OCI-LY3 (cell line): ENCODE measurements around the gene CRAT.
"Not testable (repeated sequence)": the region's sequence is repeated elsewhere in the genome, so short reads cannot be mapped to it uniquely, and the experiment has no call there.

ENCODE experiments used
- H2AFZ ChIP-seq: fragments of 200-600, 300-600 bp; shearing (Covaris generic); 2 replicates; pipeline ENCODE4 v1.6.0; 2014; ENCODE audit warnings: antibody characterized with exemption, low read depth, low read length
- H3K27ac ChIP-seq: fragments of 200-600, 300-600 bp; sonication (generic); 2 replicates; pipeline ENCODE4 v1.5.1; 2014; ENCODE audit warnings: mild to moderate bottlenecking, low read length, moderate library complexity, mixed read lengths
- H3K27me3 ChIP-seq: fragments of 200-600, 300-600 bp; sonication (generic); 2 replicates; pipeline ENCODE4 v1.6.1; 2014; ENCODE audit warnings: low read depth, low read length, mixed read lengths
- H3K36me3 ChIP-seq: fragments of 200-600, 300-600 bp; sonication (generic); replicated peaks from 2 replicates; pipeline ENCODE3; 2014; ENCODE audit warnings: low read depth, low read length, mixed read lengths
- H3K4me1 ChIP-seq: fragments of 300-600, 200-600 bp; sonication (generic); 2 replicates; pipeline ENCODE4 v1.6.1; 2014; ENCODE audit warnings: low read length, mixed read lengths
- H3K4me2 ChIP-seq: fragments of 200-600, 300-600 bp; sonication (generic); 2 replicates; pipeline ENCODE4 v1.6.1; 2014; ENCODE audit warnings: low read length, mixed read lengths
- H3K4me3 ChIP-seq: fragments of 300-600, 200-600 bp; sonication (generic); 2 replicates; pipeline ENCODE4 v1.5.1; 2014; ENCODE audit warnings: antibody characterized with exemption, mild to moderate bottlenecking, low read length, moderate library complexity
- H3K79me2 ChIP-seq: fragments of 300-600, 200-600 bp; shearing (Covaris generic); 2 replicates; pipeline ENCODE4 v1.6.1; 2014; ENCODE audit warnings: mild to moderate bottlenecking, low read length, mixed read lengths
- H3K9ac ChIP-seq: fragments of 300-600, 200-600 bp; shearing (Covaris generic); 2 replicates; pipeline ENCODE4 v1.6.0; 2014; ENCODE audit warnings: mild to moderate bottlenecking, low read length, moderate library complexity
- H3K9me3 ChIP-seq: fragments of 200-600, 300-600 bp; shearing (Covaris generic); 2 replicates; pipeline ENCODE4 v1.6.1; 2014; ENCODE audit warnings: low read length, mixed read lengths; ENCODE audit not compliant: insufficient read depth
- H4K20me1 ChIP-seq: fragments of 200-600, 300-600 bp; sonication (generic); 2 replicates; pipeline ENCODE4 v1.6.1; 2016; ENCODE audit warnings: low read length, mixed read lengths; ENCODE audit not compliant: insufficient read depth
- EZH2phosphoT487 ChIP-seq: fragments of 200-600 bp; shearing (Covaris generic); IDR thresholded peaks from 2 replicates; pipeline ENCODE4 v1.6.1; 2018; ENCODE audit warnings: antibody characterized with exemption, mixed run types, low read depth
- TF ChIP-seq, protein P1 (sequence below): fragments of 200-600, 300-600 bp; sonication (generic); IDR thresholded peaks from 2 replicates; pipeline ENCODE4 v1.5.1; 2014; ENCODE audit warnings: antibody characterized with exemption, low read length, low read depth

Gene CRAT

DNA sequence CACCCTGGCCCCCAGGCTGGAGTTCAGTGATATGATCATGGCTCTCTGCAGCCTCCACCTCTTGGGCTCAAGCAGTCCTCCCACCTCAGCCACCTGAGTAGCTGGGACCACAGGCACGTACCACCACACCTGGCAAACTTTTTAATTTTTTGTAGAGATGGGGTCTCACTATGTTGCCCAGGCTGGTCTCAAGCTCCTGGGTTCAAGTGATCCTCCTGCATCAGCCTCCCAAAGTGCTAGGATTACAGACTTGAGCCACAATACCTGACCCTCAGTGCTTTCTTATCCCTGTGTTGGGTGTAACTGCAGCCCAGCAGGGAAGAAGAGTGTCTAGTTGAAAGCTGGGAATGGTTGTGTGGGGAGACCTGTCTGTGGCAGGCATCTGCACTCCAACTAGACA is 11.5 kb upstream of the CRAT start:
- Histone ChIP-seq H3K27ac (no peak overlapping the region), H2AFZ (no peak overlapping the region), H3K36me3 (peaks cover 24% of the 10 kb centered on the region), H3K79me2 (peaks cover 14% of the 10 kb centered on the region), H3K4me1 (no peaks in the 10 kb centered on the region), H3K4me2 (no peak overlapping the region), H3K9ac (no peak overlapping the region), H4K20me1 (peaks cover 10% of the 10 kb centered on the region), H3K27me3 (no peaks in the 10 kb centered on the region), H3K4me3 (no peak overlapping the region), H3K9me3 (no peaks in the 10 kb centered on the region)
- TF ChIP-seq, protein P1, sequence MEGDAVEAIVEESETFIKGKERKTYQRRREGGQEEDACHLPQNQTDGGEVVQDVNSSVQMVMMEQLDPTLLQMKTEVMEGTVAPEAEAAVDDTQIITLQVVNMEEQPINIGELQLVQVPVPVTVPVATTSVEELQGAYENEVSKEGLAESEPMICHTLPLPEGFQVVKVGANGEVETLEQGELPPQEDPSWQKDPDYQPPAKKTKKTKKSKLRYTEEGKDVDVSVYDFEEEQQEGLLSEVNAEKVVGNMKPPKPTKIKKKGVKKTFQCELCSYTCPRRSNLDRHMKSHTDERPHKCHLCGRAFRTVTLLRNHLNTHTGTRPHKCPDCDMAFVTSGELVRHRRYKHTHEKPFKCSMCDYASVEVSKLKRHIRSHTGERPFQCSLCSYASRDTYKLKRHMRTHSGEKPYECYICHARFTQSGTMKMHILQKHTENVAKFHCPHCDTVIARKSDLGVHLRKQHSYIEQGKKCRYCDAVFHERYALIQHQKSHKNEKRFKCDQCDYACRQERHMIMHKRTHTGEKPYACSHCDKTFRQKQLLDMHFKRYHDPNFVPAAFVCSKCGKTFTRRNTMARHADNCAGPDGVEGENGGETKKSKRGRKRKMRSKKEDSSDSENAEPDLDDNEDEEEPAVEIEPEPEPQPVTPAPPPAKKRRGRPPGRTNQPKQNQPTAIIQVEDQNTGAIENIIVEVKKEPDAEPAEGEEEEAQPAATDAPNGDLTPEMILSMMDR, result no peak
- TF ChIP-seq EZH2phosphoT487, result no peak

DNA sequence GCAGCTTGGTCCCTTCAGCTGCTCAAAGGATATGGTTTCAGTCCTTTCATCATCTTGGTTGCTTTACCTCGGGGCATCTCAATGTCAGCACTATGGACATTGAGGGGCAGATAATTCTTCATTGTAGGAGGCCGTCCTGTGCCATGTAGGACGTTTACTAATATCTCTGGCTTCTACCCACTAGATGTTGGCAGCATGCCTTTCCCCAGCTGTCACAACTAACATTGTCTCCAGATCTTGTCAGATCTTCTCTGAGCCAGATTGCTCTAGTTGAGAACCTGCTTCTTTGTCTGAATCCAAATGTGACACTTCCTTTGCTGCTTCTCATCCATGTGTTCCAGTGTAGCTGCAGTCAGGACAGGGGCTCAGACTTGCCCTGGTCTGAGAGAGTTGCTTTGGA is 10.9 kb upstream of the CRAT start:
- H3K79me2 ChIP-seq, result peaks cover 20% of the 10 kb centered on the region
- H3K4me3 ChIP-seq, result no peak overlapping the region
- no peaks in the 10 kb centered on the region for H3K4me1 ChIP-seq
- H3K4me2 ChIP-seq, result no peak overlapping the region
- H2AFZ ChIP-seq, result no peak overlapping the region
- TF ChIP-seq, protein P1, result no peak
- no peak for TF ChIP-seq EZH2phosphoT487
- H3K36me3 ChIP-seq, result peaks cover 24% of the 10 kb centered on the region
- H3K9me3 ChIP-seq, result no peaks in the 10 kb centered on the region
- peaks cover 10% of the 10 kb centered on the region for H4K20me1 ChIP-seq
- no peaks in the 10 kb centered on the region for H3K27me3 ChIP-seq
- H3K9ac ChIP-seq, result no peak overlapping the region
- no peak overlapping the region for H3K27ac ChIP-seq

- H4K20me1 ChIP-seq, result peaks cover 17% of the 10 kb centered on the region
- H3K79me2 ChIP-seq, result peaks cover 44% of the 10 kb centered on the region
- no peak overlapping the region for H3K4me3 ChIP-seq
- TF ChIP-seq, protein P1, result no peak
- TF ChIP-seq EZH2phosphoT487, result no peak
- H3K27ac ChIP-seq, result no peak overlapping the region
- H3K4me2 ChIP-seq, result no peak overlapping the region
- H3K36me3 ChIP-seq, result peaks cover 16% of the 10 kb centered on the region
- H3K9me3 ChIP-seq, result no peaks in the 10 kb centered on the region
- H3K27me3 ChIP-seq, result no peaks in the 10 kb centered on the region
- peaks cover 9% of the 10 kb centered on the region for H3K4me1 ChIP-seq
- no peak overlapping the region for H3K9ac ChIP-seq
- no peak overlapping the region for H2AFZ ChIP-seq
These were observed 8.2 kb upstream of the CRAT start for GRCh38 chr9:129118799-129119198.

GRCh38 chr9:129113645-129114304 is 3.2 kb upstream of the CRAT start:
- Histone ChIP-seq H3K36me3 (no peaks in the 10 kb centered on the region), H4K20me1 (peaks cover 16% of the 10 kb centered on the region; the same call in 1 of the 2 replicates), H3K79me2 (peaks cover 63% of the 10 kb centered on the region), H2AFZ (no peak overlapping the region), H3K27me3 (no peaks in the 10 kb centered on the region), H3K4me2 (peak overlapping the region; percentile 64), H3K27ac (peak overlapping the region; percentile 39; the same call in 1 of the 2 replicates), H3K4me3 (peak overlapping the region; percentile 23), H3K9me3 (no peaks in the 10 kb centered on the region), H3K9ac (no peak overlapping the region), H3K4me1 (peaks cover 20% of the 10 kb centered on the region)
- TF ChIP-seq EZH2phosphoT487, result no peak

GRCh38 chr9:129112526-129112925 is 1.9 kb upstream of the CRAT start:
- H3K9me3 ChIP-seq, H3K36me3 ChIP-seq, H3K27ac ChIP-seq, H2AFZ ChIP-seq, H3K27me3 ChIP-seq: not testable (repeated sequence)
- H3K79me2 ChIP-seq, result peaks cover 54% of the 10 kb centered on the region
- H3K9ac ChIP-seq, result peak overlapping the region; percentile 91
- peak overlapping the region; percentile 92 for H3K4me3 ChIP-seq
- peaks cover 20% of the 10 kb centered on the region for H3K4me1 ChIP-seq
- peak overlapping the region; percentile 74 for H3K4me2 ChIP-seq
- H4K20me1 ChIP-seq, result peaks cover 16% of the 10 kb centered on the region; the same call in 1 of the 2 replicates
